AG04449 (cell line): ENCODE data around the gene PLEKHM2.

ENCODE experiments used
- CTCF ChIA-PET: fragments of 350-600 bp; formaldehyde crosslinking; extraction: SDS; loops from one replicate; lab custom pipeline; 2021; ENCODE audit warnings: antibody characterized with exemption; lab: Yijun Ruan, JAX
- POLR2A ChIA-PET: fragments of 400-600, 350-600 bp; formaldehyde crosslinking; extraction: SDS; loops from one replicate; lab custom pipeline; 2020; ENCODE audit warnings: antibody characterized with exemption, inconsistent platforms; lab: Yijun Ruan, JAX
- DNase-seq: peaks from one replicate; pipeline ENCODE4 v3.0.0-alpha.2; 2010; ENCODE audit warnings: low read depth, low spot score
- H3K4me3 ChIP-seq: 2 replicates; pipeline ENCODE4 v1.5.1; 2011; ENCODE audit warnings: low read depth, mild to moderate bottlenecking, control low read depth, low read length
- CTCF ChIP-seq: IDR thresholded peaks from one replicate; pipeline ENCODE4 v1.5.1; 2011; ENCODE audit warnings: mild to moderate bottlenecking, moderate library complexity, low read length, control low read depth, inconsistent platforms; ENCODE audit not compliant: insufficient read depth; ENCODE audit errors: missing control alignments

Gene PLEKHM2

GRCh38 chr1:15755021-15755645 lies 71.0 kb downstream of the PLEKHM2 start:
- no peak overlapping the region for H3K4me3 ChIP-seq
- POLR2A ChIA-PET: interaction anchor here (0.5 kb wide), 1 partner anchor 60 kb away, joined by 3 read pairs; no protein-coding TSS in a partner anchor
- no peak for DNase-seq
- CTCF ChIA-PET: interaction anchor here (1.8 to 3.0 kb wide), 2 partner anchors 14 to 37 kb away, joined by 5 to 11 read pairs; no protein-coding TSS in a partner anchor
- TF ChIP-seq CTCF: no peak

- no peak for TF ChIP-seq CTCF
- POLR2A ChIA-PET: interaction anchor here (0.5 kb wide), 1 partner anchor 60 kb away, joined by 3 read pairs; no protein-coding TSS in a partner anchor
- no peak overlapping the region for H3K4me3 ChIP-seq
- DNase-seq: no peak
- CTCF ChIA-PET: interaction anchor here (1.8 to 3.0 kb wide), 2 partner anchors 14 to 37 kb away, joined by 5 to 11 read pairs; no protein-coding TSS in a partner anchor
Measured at GRCh38 chr1:15755646-15756040, 71.5 kb downstream of the PLEKHM2 start.

- CTCF ChIA-PET: interaction anchor here (1.0 to 3.0 kb wide), 3 partner anchors 15 to 36 kb away, joined by 3 to 11 read pairs (median 5); no protein-coding TSS in a partner anchor
- POLR2A ChIA-PET: interaction anchor here (0.6 kb wide), 1 partner anchor 18 kb away, joined by 3 read pairs; no protein-coding TSS in a partner anchor
- H3K4me3 ChIP-seq: no peak overlapping the region
- TF ChIP-seq CTCF: no peak
- no peak for DNase-seq
Measured at GRCh38 chr1:15756143-15757015, 72.3 kb downstream of the PLEKHM2 start.

GRCh38 chr1:15757016-15757543 lies 73.0 kb downstream of the PLEKHM2 start:
- ChIA-PET CTCF (interaction anchor here (1.0 to 1.8 kb wide), 2 partner anchors 16 to 35 kb away, joined by 3 to 5 read pairs; no protein-coding TSS in a partner anchor), POLR2A (interaction anchor here (0.6 to 1.3 kb wide), 2 partner anchors 19 to 154 kb away, joined by 3 read pairs; no protein-coding TSS in a partner anchor)
- DNase-seq: no peak
- TF ChIP-seq CTCF: no peak
- H3K4me3 ChIP-seq: peak overlapping the region; percentile 82; the same call in 1 of the 2 replicates

GRCh38 chr1:15757575-15758342 lies 73.6 kb downstream of the PLEKHM2 start:
- no peak for TF ChIP-seq CTCF

More at GRCh38 chr1:15757575-15758342, 73.6 kb downstream of the PLEKHM2 start:
- ChIA-PET CTCF (interaction anchor here (1.0 kb wide), 1 partner anchor 17 kb away, joined by 3 read pairs; no protein-coding TSS in a partner anchor), POLR2A (interaction anchor here (0.6 to 1.3 kb wide), 2 partner anchors 19 to 154 kb away, joined by 3 read pairs; no protein-coding TSS in a partner anchor)
- DNase-seq: no peak
- H3K4me3 ChIP-seq: peak overlapping the region; percentile 82
